ENCODE results near the gene AQP4. TPM values are rescaled to one million over a fixed set of nuclear protein-coding genes. Genes with fewer than 3 reads are reported as not detected.

The AQP4 gene
- total and polyA plus RNA-seq, 12 donors: 0.07 to 37.2 (median 9.8) TPM

DNA sequence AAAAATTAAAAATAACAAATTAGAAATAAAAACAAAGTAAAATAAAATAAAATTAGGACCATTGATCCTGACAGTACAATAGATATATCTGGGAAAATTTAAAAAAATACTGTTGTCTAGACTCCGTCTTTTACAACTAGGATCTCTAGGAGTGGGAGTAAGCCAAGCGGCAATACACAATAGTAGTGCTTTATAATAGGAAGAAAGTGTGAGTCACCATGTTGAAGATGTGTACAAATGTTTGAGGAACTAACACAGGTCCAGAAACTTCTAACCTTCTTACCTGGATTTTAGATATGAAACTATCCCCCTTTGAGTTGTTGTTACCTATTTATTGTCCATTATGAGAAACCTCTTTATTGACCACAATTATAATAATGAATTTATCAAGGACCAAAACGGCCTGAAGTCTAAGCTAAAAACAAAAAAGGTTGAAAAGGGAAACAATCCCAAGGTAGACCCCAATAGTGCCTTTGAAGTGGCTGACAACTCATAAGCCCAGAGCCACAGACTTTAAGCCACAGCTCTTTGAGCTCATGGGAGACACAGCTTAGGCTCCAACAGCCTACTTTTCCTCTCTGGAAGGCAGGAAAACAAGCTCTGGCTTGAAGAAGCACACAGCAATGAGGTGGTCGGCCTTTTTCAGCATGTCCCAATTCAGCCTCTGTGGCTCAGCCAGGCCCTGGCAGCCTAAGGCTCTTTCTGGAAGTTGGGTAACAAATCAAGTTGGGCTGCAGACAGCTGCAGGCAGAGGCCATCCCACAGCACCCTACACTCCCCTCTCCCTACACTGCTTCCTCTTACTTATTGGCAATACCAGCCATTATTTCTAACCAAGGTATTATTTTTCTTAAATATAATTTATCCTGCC, 62.9 kb downstream of the AQP4 start:
- no peaks in the 10 kb centered on the region for H3K4me1 ChIP-seq
- H3K27me3 ChIP-seq: peaks cover 0 to 1% (median 0%) of the 10 kb centered on the region in 7 donors
- peaks cover 0 to 22% (median 4%) of the 10 kb centered on the region in 11 donors for H3K9me3 ChIP-seq
- ATAC-seq: peak in 1 of 8 donors; percentile 31
- intact Hi-C loops (cut with DNase I): loop anchor here in 4 of 10 donors (10.0 kb wide), 4 partner anchors 162 to 502 kb away; no protein-coding TSS in a partner anchor
- no peaks in the 10 kb centered on the region for H3K36me3 ChIP-seq
- H3K4me3 ChIP-seq: no peak overlapping the region
- H3K27ac ChIP-seq: no peak overlapping the region
- 60 to 69% methylated on average over 4 of the region's 4 CpGs for WGBS, 2 donors
- TF ChIP-seq, protein P1, sequence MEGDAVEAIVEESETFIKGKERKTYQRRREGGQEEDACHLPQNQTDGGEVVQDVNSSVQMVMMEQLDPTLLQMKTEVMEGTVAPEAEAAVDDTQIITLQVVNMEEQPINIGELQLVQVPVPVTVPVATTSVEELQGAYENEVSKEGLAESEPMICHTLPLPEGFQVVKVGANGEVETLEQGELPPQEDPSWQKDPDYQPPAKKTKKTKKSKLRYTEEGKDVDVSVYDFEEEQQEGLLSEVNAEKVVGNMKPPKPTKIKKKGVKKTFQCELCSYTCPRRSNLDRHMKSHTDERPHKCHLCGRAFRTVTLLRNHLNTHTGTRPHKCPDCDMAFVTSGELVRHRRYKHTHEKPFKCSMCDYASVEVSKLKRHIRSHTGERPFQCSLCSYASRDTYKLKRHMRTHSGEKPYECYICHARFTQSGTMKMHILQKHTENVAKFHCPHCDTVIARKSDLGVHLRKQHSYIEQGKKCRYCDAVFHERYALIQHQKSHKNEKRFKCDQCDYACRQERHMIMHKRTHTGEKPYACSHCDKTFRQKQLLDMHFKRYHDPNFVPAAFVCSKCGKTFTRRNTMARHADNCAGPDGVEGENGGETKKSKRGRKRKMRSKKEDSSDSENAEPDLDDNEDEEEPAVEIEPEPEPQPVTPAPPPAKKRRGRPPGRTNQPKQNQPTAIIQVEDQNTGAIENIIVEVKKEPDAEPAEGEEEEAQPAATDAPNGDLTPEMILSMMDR (IDR thresholded peaks at IDR 0.05): no peak
- no peak for DNase-seq

Data from heart right ventricle (tissue), 16 donors.